Measurements from ENCODE around the gene DUOX1. TPM values are rescaled to one million over a fixed set of nuclear protein-coding genes. Genes with fewer than 3 reads are reported as not detected.

DUOX1 gene
- total RNA-seq, 1 donor from 2014 or later = 0.07 TPM

GRCh38 chr15:45105586-45105985, 24.2 kb upstream of the DUOX1 start:
- H3K36me3 Mint-ChIP-seq (ENCODE audit: low read depth, unreplicated experiment) = no peaks in the 10 kb centered on the region

GRCh38 chr15:45106002-45106790, 23.6 kb upstream of the DUOX1 start:
- no peak overlapping the region for H3K9ac ChIP-seq (ENCODE audit: low read length)
- H4K20me1 ChIP-seq (ENCODE audit: insufficient read depth, low read length) = no peaks in the 10 kb centered on the region
- Mint-ChIP-seq H3K9me3 (ENCODE audit: unreplicated experiment) (peaks cover 5% of the 10 kb centered on the region), H3K4me1 (ENCODE audit: low read depth, unreplicated experiment) (no peaks in the 10 kb centered on the region), H3K4me3 (ENCODE audit: unreplicated experiment) (no peak overlapping the region), H3K36me3 (ENCODE audit: low read depth, unreplicated experiment) (no peaks in the 10 kb centered on the region), H3K27me3 (ENCODE audit: low read depth, unreplicated experiment) (peaks cover 68% of the 10 kb centered on the region), H3K27ac (ENCODE audit: unreplicated experiment) (no peak overlapping the region)
- H3K9me3 ChIP-seq (ENCODE audit: insufficient read depth, low read depth, low read length) = no peaks in the 10 kb centered on the region
- H3K27me3 ChIP-seq (ENCODE audit: insufficient read depth, low read length) = peaks cover 32% of the 10 kb centered on the region
- no peak for DNase-seq (ENCODE audit: low read depth)
- TF ChIP-seq CTCF (IDR thresholded peaks at IDR 0.05; ENCODE audit: insufficient read depth, low read depth, low read length) = no peak
- no peak for TF ChIP-seq EZH2 (IDR thresholded peaks at IDR 0.05; ENCODE audit: insufficient read depth, low read length)
- H3K4me3 ChIP-seq (ENCODE audit: insufficient read depth, low read depth, low read length) = no peak overlapping the region
- H3K4me2 ChIP-seq (ENCODE audit: low read length) = no peak overlapping the region
- H2AFZ ChIP-seq (ENCODE audit: low read depth, low read length) = no peak overlapping the region
- H3K36me3 ChIP-seq (ENCODE audit: insufficient read depth, low read length) = no peaks in the 10 kb centered on the region
- no peaks in the 10 kb centered on the region for H3K4me1 ChIP-seq (ENCODE audit: insufficient read depth, low read length)
- H3K79me2 ChIP-seq (ENCODE audit: insufficient read depth, low read length) = no peaks in the 10 kb centered on the region
- no peak for FAIRE-seq
- H3K27ac ChIP-seq (ENCODE audit: low read depth, low read length) = no peak overlapping the region

More at GRCh38 chr15:45105586-45105985, 24.2 kb upstream of the DUOX1 start:
- DNase-seq (ENCODE audit: low read depth) = no peak
- Histone ChIP-seq H4K20me1 (ENCODE audit: insufficient read depth, low read length) (no peaks in the 10 kb centered on the region), H3K27ac (ENCODE audit: low read depth, low read length) (no peak overlapping the region), H3K4me1 (ENCODE audit: insufficient read depth, low read length) (no peaks in the 10 kb centered on the region), H2AFZ (ENCODE audit: low read depth, low read length) (no peak overlapping the region), H3K4me3 (ENCODE audit: insufficient read depth, low read depth, low read length) (no peak overlapping the region), H3K9ac (ENCODE audit: low read length) (no peak overlapping the region), H3K79me2 (ENCODE audit: insufficient read depth, low read length) (no peaks in the 10 kb centered on the region), H3K4me2 (ENCODE audit: low read length) (no peak overlapping the region), H3K9me3 (ENCODE audit: insufficient read depth, low read depth, low read length) (no peaks in the 10 kb centered on the region), H3K36me3 (ENCODE audit: insufficient read depth, low read length) (no peaks in the 10 kb centered on the region), H3K27me3 (ENCODE audit: insufficient read depth, low read length) (peaks cover 30% of the 10 kb centered on the region)
- peaks cover 4% of the 10 kb centered on the region for H3K9me3 Mint-ChIP-seq (ENCODE audit: unreplicated experiment)
- FAIRE-seq = no peak
- TF ChIP-seq EZH2 (IDR thresholded peaks at IDR 0.05; ENCODE audit: insufficient read depth, low read length) = no peak
- no peak for TF ChIP-seq CTCF (IDR thresholded peaks at IDR 0.05; ENCODE audit: insufficient read depth, low read depth, low read length)
- no peak overlapping the region for H3K4me3 Mint-ChIP-seq (ENCODE audit: unreplicated experiment)
- no peaks in the 10 kb centered on the region for H3K4me1 Mint-ChIP-seq (ENCODE audit: low read depth, unreplicated experiment)
- H3K27me3 Mint-ChIP-seq (ENCODE audit: low read depth, unreplicated experiment) = peaks cover 73% of the 10 kb centered on the region
- no peak overlapping the region for H3K27ac Mint-ChIP-seq (ENCODE audit: unreplicated experiment)

Measured in astrocyte (in vitro differentiated cells and primary cell).